ENCODE measurements around the gene SLC2A4RG. TPM values are rescaled to one million over a fixed set of nuclear protein-coding genes. Genes with fewer than 3 reads are reported as not detected.

SLC2A4RG gene
- total RNA-seq, 1 experiment from 2014 or later: 121 TPM

DNA sequence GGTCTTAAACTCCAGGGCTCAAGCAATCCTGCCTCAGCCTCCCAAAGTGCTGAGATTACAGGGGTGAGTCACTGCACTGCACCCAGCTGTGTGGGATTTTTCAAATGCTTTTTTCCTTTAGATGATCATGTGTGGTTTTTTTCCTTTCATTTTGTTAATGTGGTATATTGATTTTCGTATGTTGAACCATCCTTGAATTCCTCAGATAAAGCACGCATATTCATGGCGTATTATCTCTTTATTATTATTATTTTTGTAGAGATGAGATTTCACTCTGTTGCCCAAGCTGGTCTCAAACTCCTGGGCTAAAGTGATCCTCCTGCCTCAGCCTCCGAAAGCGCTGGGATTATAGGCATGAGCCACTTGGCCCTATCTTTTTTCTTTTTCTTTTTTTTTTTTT is 24.7 kb upstream of the SLC2A4RG start:
- Histone ChIP-seq H3K9me2 (ENCODE audit: insufficient read depth) (no peaks in the 10 kb centered on the region), H4K20me1 (ENCODE audit: insufficient read depth) (no peaks in the 10 kb centered on the region), H3K27me3 (ENCODE audit: insufficient read depth, low read length) (no peaks in the 10 kb centered on the region), H3K79me2 (ENCODE audit: insufficient read depth, low read length) (peaks cover 96% of the 10 kb centered on the region), H3K9me3 (ENCODE audit: control insufficient read depth in 1 of 2, insufficient read depth in 1 of 2, low read depth in 1 of 2, low read length in 2 of 2) (peaks cover 4 to 16% of the 10 kb centered on the region in 2 experiments; a peak in 1 of 4 replicates), H3K9ac (ENCODE audit: low read length) (no peak overlapping the region), H3K4me2 (ENCODE audit: low read length) (no peak overlapping the region), H3K4me3 (replicated peaks in 1 of 2; ENCODE audit: low read depth in 1 of 2, low read length in 2 of 2) (no peak overlapping the region), H2AFZ (ENCODE audit: low read depth, low read length, poor library complexity, severe bottlenecking) (no peak overlapping the region), H3K36me3 (ENCODE audit: control insufficient read depth in 1 of 2, insufficient read depth in 2 of 2, low read length in 2 of 2) (peaks cover 18 to 65% of the 10 kb centered on the region in 2 experiments), H3K4me1 (ENCODE audit: control insufficient read depth in 1 of 2, insufficient read depth in 2 of 2, low read length in 2 of 2) (no peaks in the 10 kb centered on the region), H3K27ac (ENCODE audit: low read depth, low read length) (no peak overlapping the region)
- TF ChIP-seq, protein P1, sequence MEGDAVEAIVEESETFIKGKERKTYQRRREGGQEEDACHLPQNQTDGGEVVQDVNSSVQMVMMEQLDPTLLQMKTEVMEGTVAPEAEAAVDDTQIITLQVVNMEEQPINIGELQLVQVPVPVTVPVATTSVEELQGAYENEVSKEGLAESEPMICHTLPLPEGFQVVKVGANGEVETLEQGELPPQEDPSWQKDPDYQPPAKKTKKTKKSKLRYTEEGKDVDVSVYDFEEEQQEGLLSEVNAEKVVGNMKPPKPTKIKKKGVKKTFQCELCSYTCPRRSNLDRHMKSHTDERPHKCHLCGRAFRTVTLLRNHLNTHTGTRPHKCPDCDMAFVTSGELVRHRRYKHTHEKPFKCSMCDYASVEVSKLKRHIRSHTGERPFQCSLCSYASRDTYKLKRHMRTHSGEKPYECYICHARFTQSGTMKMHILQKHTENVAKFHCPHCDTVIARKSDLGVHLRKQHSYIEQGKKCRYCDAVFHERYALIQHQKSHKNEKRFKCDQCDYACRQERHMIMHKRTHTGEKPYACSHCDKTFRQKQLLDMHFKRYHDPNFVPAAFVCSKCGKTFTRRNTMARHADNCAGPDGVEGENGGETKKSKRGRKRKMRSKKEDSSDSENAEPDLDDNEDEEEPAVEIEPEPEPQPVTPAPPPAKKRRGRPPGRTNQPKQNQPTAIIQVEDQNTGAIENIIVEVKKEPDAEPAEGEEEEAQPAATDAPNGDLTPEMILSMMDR (IDR thresholded peaks at IDR 0.05 in 2 of 3, conservative IDR thresholded peaks at IDR 0.05 in 1 of 3; ENCODE audit: borderline replicate concordance in 1 of 3, insufficient read depth in 1 of 3, low read depth in 2 of 3, low read length in 2 of 3): no peak
- no peak for TF ChIP-seq FOSL1 (IDR thresholded peaks at IDR 0.05; ENCODE audit: low read depth)
- no peak for TF ChIP-seq CBX3 (IDR thresholded peaks at IDR 0.05; ENCODE audit: low read depth)
- no peak for TF ChIP-seq SRF (IDR thresholded peaks at IDR 0.05; ENCODE audit: low read depth)
- no peak for TF ChIP-seq JUND (IDR thresholded peaks at IDR 0.05)
- no TSS peak for BruUV-seq (replicated peaks)
- ChIA-PET CTCF (no interaction called here), POLR2A (no interaction called here), RAD21 (ENCODE audit: low non-redundant PET in 1 of 2, low total read pairs in 2 of 2, uncharacterized antibody in 2 of 2, unreplicated experiment in 2 of 2) (no interaction called here)
- intact Hi-C loops (cut with micrococcal nuclease): no loop called here
- ATAC-seq (no peak), DNase-seq (ENCODE audit: low read depth, low spot score) (no peak)

DNA sequence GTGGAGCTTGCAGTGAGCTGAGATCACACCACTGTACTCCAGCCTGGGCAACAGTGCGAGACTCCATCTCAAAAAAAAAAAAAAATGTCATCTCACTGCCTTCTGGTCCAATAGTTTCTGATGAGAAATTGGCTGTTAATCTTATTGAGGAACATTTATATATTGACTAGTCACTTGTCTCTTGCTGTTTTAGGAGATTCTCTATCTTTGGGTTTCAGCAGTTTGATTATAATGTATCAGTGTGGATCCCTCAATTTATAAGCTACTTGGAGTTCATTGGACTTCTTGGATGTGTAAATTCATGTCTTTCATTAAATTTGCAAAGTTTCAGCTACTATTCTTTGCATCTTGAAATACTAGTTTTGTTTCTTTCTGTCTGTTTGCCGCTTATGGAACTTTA is 20.6 kb upstream of the SLC2A4RG start:
- Histone ChIP-seq H2AFZ (ENCODE audit: low read depth, low read length, poor library complexity, severe bottlenecking) (no peak overlapping the region), H4K20me1 (ENCODE audit: insufficient read depth) (no peaks in the 10 kb centered on the region), H3K9me2 (ENCODE audit: insufficient read depth) (no peaks in the 10 kb centered on the region), H3K9me3 (ENCODE audit: control insufficient read depth in 1 of 2, insufficient read depth in 1 of 2, low read depth in 1 of 2, low read length in 2 of 2) (peaks cover 4 to 10% of the 10 kb centered on the region in 2 experiments; a peak in 1 of 4 replicates), H3K4me1 (ENCODE audit: control insufficient read depth in 1 of 2, insufficient read depth in 2 of 2, low read length in 2 of 2) (no peaks in the 10 kb centered on the region), H3K27me3 (ENCODE audit: insufficient read depth, low read length) (no peaks in the 10 kb centered on the region), H3K4me3 (replicated peaks in 1 of 2; ENCODE audit: low read depth in 1 of 2, low read length in 2 of 2) (no peak overlapping the region), H3K4me2 (ENCODE audit: low read length) (no peak overlapping the region), H3K79me2 (ENCODE audit: insufficient read depth, low read length) (peaks cover 80% of the 10 kb centered on the region), H3K36me3 (ENCODE audit: control insufficient read depth in 1 of 2, insufficient read depth in 2 of 2, low read length in 2 of 2) (peaks cover 16 to 42% of the 10 kb centered on the region in 2 experiments), H3K9ac (ENCODE audit: low read length) (no peak overlapping the region), H3K27ac (ENCODE audit: low read depth, low read length) (no peak overlapping the region)
- DNase-seq (ENCODE audit: low read depth, low spot score) (no peak), ATAC-seq (no peak)
- intact Hi-C loops (cut with micrococcal nuclease): no loop called here
- CTCF ChIA-PET: no interaction called here
- POLR2A ChIA-PET: no interaction called here
- RAD21 ChIA-PET (ENCODE audit: low non-redundant PET in 1 of 2, low total read pairs in 2 of 2, uncharacterized antibody in 2 of 2, unreplicated experiment in 2 of 2): no interaction called here
- BruUV-seq (replicated peaks): no TSS peak
- TF ChIP-seq POLR2A (IDR thresholded peaks at IDR 0.05; ENCODE audit: borderline replicate concordance, extremely low read depth, insufficient read depth, insufficient read length) (no peak), EZH2 (IDR thresholded peaks at IDR 0.05) (no peak), EZH2phosphoT487 (IDR thresholded peaks at IDR 0.05; ENCODE audit: borderline replicate concordance) (no peak), YY1 (IDR thresholded peaks at IDR 0.05; ENCODE audit: extremely low read depth, insufficient replicate concordance, low read depth, low read length) (no peak), SIN3A (IDR thresholded peaks at IDR 0.05; ENCODE audit: low read depth) (no peak), ELF1 (IDR thresholded peaks at IDR 0.05; ENCODE audit: borderline replicate concordance, low read depth) (no peak), SRF (IDR thresholded peaks at IDR 0.05; ENCODE audit: low read depth) (no peak), ZFX (IDR thresholded peaks at IDR 0.05) (no peak)
- TF ChIP-seq, protein P2, sequence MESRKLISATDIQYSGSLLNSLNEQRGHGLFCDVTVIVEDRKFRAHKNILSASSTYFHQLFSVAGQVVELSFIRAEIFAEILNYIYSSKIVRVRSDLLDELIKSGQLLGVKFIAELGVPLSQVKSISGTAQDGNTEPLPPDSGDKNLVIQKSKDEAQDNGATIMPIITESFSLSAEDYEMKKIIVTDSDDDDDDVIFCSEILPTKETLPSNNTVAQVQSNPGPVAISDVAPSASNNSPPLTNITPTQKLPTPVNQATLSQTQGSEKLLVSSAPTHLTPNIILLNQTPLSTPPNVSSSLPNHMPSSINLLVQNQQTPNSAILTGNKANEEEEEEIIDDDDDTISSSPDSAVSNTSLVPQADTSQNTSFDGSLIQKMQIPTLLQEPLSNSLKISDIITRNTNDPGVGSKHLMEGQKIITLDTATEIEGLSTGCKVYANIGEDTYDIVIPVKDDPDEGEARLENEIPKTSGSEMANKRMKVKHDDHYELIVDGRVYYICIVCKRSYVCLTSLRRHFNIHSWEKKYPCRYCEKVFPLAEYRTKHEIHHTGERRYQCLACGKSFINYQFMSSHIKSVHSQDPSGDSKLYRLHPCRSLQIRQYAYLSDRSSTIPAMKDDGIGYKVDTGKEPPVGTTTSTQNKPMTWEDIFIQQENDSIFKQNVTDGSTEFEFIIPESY (IDR thresholded peaks at IDR 0.05; ENCODE audit: extremely low read depth, insufficient replicate concordance, low read length): no peak
- TF ChIP-seq, protein P3, sequence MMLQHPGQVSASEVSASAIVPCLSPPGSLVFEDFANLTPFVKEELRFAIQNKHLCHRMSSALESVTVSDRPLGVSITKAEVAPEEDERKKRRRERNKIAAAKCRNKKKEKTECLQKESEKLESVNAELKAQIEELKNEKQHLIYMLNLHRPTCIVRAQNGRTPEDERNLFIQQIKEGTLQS (IDR thresholded peaks at IDR 0.05): no peak
- TF ChIP-seq, protein P4, sequence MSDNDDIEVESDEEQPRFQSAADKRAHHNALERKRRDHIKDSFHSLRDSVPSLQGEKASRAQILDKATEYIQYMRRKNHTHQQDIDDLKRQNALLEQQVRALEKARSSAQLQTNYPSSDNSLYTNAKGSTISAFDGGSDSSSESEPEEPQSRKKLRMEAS (IDR thresholded peaks at IDR 0.05): no peak
- TF ChIP-seq, protein P1 (IDR thresholded peaks at IDR 0.05 in 2 of 3, conservative IDR thresholded peaks at IDR 0.05 in 1 of 3; ENCODE audit: borderline replicate concordance in 1 of 3, insufficient read depth in 1 of 3, low read depth in 2 of 3, low read length in 2 of 3): no peak

Data from HCT116 (cell line).